Stimulated activated CD8-positive, alpha-beta memory T cell treated with anti-CD3 and anti-CD28 coated beads, Interleukin-7, amount 100 ng/mL, for 24 hours (primary cell): ENCODE data around the gene PAIP2.
"Not testable (repeated sequence)": the region's sequence is repeated elsewhere in the genome, so short reads cannot be mapped to it uniquely, and the experiment has no call there.

Experiments used
- DNase-seq: peaks from one replicate; pipeline ENCODE4 v3.0.0-alpha.2; 2020; ENCODE audit warnings: low read depth

Gene PAIP2, protein sequence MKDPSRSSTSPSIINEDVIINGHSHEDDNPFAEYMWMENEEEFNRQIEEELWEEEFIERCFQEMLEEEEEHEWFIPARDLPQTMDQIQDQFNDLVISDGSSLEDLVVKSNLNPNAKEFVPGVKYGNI

DNA sequence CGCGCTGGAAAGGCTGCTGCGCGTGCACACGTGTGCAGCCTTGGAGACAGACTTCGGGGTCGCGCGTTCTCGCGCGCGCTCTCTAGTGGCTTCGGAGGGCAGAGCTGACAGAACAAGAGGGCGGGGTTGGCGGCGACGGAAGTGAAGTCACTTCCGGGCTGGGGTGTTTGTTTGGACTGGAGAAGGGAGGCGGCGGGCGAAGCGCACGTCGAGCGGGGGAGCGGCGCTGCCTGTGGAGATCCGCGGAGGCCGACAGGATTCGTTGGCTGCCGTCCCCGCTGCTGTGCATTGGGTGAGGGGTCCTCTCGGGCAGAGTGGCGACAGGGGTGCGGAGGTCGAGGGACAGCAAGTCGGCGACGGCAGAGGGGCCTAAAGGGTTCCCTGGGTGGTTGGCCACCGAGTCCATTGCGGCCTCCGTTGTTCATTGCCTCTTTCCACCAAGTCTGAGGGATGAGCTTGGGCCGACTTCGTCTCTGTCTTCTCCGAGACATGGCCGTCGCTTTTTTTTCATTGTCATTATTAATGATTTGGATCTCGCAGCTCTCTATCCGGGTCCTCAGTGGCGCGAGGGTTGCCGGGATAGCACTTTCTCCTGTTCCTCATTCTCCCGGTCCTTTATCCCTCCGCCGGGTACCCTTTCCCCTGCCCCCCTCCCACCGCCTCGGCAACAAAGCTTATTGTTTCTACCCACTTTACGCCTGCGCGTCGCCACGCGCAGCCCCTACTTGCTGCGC, at the start of gene PAIP2:
PAIP2 (plus strand) TSS at position 166 of the 734 bp plus-strand sequence. CDS start 21,931 bp downstream, outside the sequence.
- DNase-seq, result peak; percentile 93

DNA sequence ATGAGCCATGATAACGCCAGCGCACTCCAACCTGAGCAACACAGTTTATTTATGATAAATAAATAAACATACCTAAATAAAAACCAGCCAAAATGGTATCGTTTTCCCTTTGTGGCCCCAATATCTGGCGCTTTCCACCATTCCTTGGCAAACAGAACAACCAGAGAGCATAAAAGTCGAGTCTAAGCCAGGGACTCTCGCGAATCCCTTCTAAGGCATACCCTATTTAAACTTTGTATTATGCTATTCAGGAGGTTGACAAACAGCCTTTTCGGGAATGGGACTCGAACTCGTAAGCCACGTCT, 48.5 kb upstream of the PAIP2 start:
- DNase-seq, result no peak

DNA sequence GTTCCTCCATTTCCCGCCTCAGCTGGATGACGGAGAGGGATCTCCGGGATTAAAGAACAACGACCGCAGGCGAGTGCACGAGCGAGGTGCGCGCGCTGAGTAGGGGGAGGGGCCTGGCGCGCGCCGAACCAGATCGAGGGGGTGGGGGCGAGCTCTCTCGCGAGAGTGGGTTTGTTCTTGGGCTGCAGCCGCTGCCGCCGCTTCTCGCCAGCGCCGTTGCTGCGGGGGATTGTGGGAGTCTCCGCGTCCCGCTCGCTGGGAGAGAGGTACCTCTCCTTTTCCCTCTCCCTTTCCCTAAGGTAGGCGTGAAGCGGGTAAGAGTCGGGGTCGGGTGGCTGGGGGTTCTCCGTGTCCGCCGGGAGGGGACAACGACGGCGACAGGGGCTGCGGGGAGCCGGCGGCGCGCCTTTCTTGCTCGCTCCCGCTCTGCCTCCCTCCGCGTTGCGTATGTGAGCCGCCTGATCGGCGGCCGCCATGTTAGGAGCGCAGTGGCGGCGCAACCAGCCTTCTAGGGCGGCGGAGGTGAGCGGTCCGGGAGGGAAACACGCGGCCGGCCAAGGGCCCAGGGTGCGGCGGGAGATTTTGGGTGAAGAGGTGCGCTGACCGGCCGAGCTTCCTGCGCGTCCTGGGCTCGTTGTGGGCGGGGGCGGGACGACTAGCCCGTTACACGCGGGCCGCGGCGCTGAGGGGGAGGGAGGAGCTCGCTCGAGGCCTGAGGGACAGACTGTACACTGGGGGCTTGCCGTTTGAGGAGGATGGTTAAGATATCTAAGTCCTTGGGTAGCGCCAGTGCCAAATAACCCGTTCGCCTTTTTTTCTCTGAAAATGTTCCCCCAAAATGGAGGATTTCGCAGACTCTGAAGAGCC, 47.9 kb upstream of the PAIP2 start, which contains the start of gene MATR3:
MATR3 (plus strand) TSS at position 234 of the 867 bp plus-strand sequence. CDS start 13,676 bp downstream, outside the sequence.
- peak; percentile 86 for DNase-seq

DNA sequence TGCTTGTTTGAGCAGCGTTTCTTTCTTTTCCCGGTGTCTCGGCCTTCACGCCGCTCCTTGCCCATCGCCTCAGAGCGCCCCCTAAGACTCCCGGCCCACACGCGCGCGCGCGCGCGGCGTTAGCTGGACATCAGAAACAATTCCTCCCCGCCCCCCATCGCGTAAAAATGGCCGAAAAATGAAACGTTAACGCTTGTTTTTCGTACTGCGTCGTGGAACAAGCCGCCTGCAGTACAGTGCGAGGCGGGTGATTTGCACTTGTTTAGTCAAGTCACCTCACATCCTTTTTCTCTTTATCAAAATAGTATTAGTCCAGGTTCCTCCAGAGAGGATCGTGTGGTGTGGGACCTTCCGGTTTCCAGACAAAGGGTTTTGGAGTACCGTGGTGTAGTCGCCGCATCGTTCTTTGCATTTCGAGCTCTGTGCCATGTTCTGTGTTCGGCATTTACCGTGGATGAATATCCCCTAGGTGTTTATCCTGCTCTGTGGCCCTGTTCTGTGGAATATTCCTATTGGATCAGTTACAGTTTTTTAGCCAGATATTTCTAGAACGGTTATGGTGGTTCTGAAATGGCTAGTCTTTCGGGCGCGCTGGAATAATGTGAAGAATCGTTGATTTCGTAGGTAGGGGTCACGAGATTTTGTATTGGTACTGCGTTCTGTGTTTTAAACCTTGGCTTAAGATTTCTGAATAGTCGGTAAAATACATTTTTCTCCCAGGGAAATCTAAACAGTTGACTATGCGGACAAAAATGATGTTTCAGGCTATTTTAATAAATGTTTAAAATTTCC, 47.1 kb upstream of the PAIP2 start:
- peak; percentile 32 for DNase-seq

DNA sequence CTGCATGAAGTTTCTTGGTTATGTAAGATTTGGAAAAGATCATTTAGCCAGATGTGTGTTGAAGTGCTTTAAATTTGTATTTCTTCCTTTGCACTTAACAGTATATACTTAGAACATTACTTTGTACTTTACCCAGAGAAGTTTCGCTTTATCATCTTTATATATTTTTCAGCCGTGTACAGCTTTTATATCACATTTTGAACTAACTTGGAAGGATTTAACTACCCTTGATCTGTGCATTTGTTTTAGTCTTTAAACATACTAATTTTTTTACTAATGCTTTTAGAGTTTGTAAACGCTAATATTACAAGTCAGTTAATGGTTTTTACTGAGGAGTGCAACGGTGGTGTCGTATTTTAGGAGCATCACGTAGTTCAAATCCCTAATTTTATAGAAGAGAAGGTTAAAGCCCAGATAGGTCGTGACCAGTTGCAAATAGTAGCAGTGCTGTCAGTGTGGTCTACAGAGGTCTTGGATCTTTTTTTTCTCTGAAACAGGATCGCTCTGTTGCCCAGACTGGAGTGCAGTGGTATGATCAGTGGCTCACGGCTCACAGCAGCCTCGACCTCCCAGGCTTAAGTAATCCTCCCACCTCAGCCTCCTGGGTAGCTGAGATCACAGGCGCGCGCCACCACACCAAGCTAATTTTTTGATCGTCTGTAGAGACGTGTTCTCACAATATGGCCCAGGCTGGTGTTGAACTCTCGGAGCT, 46.2 kb upstream of the PAIP2 start:
- DNase-seq, result no peak

DNA sequence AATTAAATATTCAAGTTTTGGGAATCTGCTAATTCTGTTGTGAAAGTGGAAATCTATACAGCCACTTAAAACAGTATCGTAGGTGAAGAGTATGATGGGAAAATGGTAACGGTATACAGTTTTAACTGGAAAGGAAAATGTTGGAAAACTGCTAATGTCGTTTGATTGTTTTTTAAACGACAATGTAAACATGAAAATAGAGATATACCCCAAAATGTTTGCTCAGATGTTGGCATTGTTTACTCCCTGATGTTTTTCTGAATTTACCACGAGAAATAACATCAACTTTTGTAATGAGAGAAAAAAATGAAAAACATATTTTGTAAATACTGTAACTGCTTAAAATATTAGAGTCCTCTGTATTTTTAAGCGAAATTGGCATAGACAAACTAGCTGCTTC, 45.5 kb upstream of the PAIP2 start:
- DNase-seq, result no peak

DNA sequence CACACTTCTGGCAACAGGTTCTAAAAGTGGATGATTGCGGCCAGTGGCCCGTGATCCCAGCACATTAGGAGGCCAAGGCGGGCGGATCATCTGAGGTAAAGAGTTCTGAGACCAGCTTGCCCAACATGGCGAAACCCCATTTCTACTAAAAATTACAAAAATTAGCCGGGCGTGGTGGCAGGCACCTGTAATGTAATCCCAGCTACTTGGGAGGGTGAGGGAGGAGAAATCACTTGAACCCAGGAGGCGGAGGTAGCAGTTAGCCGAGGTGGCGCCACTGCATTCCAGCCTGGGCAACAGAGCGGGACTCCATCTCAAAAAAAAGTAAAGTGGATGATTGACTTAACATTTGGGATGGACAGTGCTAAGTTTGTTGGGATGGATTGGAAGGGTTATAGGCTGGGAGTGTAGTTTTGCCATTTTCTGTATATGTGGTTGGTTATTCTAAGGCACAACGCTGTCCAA, 44.8 kb upstream of the PAIP2 start:
- DNase-seq, result no peak

DNA sequence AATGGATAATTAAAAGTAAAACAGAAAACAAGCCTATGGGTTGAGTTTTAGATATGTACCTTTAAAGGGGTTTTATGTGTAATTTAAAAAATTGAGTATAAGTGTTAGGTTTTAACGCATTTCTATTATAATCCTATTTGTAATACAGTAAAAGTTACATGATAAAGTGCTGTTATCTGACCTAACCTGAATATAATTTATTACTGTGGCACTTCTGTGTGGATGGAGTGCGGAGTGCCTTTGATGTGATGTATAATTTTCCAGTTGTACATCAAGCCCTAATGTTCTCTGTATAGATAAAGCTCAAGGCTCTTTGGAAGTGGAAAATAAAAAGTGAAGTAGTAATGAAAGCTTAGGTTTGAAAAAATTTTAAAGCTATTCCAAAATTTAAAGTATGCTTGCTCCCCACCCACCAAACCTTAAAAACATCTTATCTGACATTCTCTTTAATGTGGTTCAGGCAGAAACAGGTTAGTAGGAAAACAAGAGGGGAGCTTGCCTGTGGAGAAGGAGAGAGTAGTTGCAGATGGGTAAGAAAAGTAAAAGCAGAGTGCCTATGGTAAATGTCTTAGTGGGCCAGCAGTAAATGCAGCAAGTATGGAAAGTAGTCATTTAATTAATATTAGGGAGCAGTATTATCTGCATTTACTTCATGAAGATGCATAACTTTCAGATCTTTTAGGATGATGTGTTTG, 44.1 kb upstream of the PAIP2 start:
- DNase-seq, result no peak

DNA sequence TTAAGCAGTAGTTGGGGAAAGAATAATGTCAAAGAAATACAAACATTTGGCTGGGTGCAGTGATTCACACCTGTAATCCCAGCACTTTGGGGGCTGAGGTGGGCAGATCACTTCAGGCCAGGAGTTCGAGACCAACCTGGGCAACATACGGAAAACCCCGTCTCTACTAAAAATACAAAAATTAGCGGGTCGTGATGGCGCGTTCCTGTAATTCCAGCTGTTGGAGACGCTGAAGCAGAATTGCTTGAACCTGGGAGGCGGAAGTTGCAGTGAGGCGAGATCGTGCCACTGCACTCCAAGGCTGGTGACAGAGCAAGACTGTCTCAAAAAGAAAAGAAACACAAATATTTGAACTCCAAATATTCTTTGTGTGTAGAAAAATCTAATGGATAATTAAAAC, 43.4 kb upstream of the PAIP2 start:
- no peak for DNase-seq

DNA sequence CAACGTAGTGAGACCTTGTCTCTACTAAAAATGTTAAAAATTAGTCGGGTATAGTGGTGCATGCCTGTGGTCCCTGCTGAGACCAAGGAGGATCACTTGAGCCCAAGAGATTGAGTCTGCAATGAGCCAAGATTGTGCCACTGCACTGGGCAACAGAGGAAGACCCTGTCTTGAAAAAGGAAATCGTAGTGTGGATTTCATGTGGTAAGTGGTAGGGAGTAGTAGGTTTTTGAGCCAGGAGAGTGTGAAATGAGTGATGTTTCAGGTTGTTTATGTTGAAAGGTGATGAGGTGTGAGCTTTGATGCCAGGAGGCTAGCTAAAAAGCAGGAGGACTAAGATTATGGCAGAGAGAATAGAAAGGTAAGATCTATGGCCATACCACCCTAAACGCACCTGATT, 42.2 kb upstream of the PAIP2 start:
- DNase-seq, result no peak

DNA sequence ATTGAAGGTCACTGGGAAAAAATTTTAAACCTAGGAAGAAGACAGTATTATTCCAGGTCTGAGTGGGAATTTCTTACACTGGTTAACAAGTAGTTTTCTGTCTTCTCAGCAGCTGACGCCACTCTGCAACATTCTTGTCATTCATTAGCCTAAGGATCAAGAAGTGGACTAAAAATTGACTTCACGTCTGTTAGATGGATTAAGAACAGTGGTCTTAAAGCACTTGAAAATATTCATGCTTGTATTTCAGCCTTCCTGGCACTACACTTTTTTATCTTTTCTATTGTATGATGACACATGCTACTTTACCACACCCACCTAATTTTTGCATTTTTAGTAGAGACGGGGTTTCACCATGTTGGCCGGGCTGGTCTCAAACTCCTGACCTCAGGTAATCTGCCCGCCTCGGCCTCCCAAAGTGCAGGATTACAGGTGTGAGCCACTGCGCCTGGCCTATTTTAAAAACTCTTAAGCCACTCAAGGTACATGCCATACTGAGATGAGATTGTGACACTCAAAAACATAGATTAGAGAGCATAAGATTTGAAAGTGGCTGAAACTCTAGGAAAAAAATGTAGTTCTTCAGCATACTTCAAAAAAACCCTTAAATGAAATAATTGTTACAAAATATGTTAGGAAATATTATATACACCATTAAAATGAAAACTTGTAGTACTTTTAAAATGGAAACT, 39.7 kb upstream of the PAIP2 start:
- no peak for DNase-seq

DNA sequence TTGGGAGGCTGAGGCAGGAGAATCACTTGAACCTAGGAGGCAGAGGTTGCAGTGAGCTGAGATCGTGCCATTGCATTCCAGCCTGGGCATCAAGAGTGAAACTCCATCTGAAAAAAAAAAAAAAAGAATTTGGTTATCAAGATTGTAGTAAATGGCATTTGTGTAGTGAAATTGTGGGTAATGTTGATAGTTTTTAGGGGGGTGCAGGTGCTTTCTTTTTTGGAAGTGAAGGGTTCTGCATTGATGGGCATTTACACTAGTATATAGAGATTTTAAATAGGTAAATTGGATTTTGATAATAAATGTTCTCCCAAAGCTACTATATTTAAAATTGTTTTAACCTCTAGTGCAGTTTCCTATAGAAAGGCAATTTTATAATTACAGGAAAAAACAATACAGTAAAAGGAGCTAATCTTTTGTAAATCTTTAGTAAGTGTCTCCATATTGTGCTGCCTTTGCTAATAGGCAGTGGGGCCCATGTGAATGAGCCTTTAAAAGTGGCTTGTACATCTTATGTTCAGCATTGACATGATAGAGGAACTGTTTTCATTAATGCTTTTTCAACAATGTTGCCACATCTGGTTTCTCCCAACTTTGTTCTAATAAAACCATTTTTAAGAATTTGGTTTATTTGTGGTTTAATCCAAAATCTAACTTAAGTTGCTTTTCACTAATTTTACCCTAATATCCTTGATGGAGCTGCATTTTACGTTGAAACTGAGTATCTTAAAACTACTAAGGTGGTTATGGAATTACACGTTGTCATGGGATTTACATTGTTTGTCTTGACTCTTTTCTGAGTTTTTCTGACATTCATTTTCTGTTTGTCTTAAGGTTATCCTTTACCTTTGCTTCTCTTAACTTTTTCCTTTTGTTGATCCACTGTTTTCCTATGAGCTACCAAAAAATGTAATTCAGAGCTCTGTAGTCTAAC, 37.0 kb upstream of the PAIP2 start:
- no peak for DNase-seq

DNA sequence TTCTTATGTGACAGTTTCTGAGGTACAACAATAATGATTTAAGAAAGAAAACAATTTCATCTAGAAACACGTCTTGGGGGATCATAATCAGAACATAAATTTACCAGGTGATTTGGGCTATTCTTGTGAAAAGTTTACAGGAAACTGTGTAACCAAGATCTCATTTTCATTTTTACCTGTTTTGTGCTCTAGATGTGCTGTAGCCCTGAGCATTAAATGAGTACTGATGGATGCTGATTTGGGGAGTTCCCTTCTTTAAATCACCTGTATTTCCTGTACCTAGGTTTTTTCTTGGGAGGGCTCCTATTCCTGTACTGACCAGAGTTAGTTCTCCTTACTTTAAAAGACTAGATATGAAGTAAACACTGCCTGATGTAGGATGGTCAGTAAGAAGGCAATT, 35.5 kb upstream of the PAIP2 start:
- DNase-seq, result no peak

DNA sequence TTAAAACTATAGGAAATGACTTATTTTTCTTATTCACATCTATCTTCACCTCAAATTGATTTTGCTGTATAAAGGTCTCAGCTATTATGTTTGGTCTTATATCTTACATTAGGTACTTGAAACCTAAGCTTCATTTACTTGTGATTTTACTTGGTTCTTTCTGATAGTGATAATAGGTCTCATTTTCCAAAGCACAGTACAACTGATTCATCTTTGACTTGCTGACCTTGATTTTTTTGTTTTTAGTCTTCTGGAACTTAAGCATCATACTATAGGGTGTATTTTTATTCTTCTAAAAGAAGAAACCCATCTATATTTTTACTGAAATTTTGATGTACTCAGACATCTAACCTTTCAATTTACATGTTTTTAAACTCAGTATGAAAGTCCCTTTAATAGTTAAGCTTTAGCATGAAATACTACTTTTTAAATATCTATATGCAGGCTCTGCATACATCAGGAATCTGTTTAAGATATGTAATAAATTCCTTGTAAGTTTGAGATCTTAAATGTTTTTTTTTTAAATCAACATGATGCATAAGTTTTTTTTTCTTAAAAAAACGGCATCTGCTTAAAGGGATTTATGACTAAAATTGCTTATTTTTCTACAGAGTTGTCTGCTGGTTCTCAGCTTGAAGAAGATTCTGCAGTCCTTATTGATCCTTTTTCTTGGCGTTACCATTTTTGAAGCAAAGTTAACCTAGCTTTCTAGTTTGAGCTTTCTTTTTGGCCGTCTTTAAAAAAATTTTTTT, 34.9 kb upstream of the PAIP2 start:
- no peak for DNase-seq

DNA sequence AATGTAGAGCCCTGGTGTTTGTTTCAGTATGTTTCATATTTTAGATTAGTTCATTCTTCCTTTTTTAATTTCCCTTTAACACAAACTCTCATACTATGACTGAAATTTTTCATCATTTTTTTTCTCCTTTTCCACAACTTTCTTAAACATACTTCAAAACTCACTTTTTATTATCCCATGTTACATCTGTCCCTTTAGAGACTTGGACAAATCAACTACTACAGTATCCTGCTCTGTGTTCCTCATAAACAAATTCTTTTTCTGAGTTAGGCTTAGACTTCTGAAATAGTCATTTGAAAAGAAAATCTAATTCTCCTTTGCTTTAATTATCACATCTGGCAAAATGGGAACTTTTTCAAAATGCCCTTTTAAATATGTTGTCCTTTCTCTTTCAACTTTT, 32.9 kb upstream of the PAIP2 start:
- no peak for DNase-seq

DNA sequence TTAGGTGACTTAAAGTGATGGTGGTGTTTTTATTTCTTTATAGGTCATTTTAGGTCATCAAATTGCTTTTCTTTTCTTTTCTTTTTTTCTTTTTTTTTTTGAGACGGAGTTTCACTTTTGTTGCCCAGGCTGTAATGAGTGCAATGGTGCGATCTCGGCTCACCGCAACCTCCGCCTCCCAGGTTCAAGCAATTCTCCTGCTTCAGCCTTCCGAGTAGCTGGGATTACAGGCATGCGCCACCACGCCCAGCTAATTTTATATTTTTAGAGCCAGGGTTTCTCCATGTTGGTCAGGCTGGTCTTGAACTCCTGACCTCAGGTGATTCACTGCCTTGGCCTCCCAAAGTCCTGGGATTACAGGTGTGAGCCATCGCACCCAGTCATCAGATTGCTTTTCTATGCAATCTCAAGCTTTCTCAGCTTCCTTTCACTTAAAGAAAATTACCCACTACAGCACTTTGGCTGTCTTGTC, 30.9 kb upstream of the PAIP2 start:
- DNase-seq, result not testable (repeated sequence)

DNA sequence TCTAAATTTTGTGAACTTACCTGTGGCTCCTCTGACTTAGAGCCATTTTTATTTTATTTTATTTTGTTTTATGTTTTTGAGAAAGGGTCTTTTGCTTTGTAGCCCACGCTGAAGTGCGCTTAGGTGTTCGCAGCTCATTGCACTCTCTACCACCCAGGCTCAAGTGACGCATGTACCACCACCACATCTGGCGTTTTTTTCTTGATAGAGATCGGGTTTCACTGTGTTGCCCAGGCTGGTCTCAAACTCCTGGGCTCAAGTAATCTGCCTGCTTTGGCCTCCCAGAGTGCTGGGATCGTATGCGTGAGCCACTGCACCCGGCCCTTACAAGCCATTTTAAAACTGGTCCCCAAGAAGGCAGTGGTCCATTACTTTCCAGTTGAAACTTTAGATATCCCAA, 29.6 kb upstream of the PAIP2 start:
- DNase-seq, result no peak

DNA sequence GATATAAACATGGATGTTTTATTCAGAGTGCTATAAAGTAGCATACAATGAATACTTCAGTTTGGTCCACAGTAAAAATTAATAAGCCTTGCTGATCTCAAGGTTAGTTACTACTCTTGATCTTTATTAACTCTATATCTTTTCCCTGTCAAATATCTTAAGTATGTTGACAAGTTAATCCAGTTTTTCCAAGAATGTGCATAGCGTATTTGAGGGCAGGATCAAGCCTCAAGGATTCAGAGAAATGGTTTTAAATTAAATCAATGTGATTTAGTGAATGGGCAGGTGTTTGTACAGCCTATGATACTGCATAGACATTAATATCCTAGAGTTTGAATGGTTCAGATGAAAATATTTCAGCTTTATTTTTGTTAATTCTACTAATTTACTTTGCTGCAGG, 27.4 kb upstream of the PAIP2 start:
- no peak for DNase-seq
